HCT116 (cell line): ENCODE results near the gene LRFN2. TPM values are rescaled to one million over a fixed set of nuclear protein-coding genes. Genes with fewer than 3 reads are reported as not detected.

Experiments used
- ATAC-seq: fragments of 200-7000 bp; cut with Tn5 transposase; 2 replicates; pipeline ENCODE4 v1.9.1; 2020; ENCODE audit warnings: mild to moderate bottlenecking, moderate library complexity
- BruUV-seq: library from RNA; stranded (reverse); fragments of 400-500 nt; replicated peaks from 2 replicates; lab custom pipeline; 2021; lab: Mats Ljungman, UMichigan
- CTCF ChIA-PET: fragments of 300-600 bp; sonication (Branson Sonifier 250); formaldehyde crosslinking; loops from one replicate; lab custom pipeline; 2021; ENCODE audit warnings: antibody characterized with exemption; lab: Charles Lee
- POLR2A ChIA-PET: fragments of 300-600, 350-600 bp; sonication (Branson Sonifier 250); formaldehyde crosslinking; loops from one replicate; lab custom pipeline; 2021; ENCODE audit warnings: antibody characterized with exemption; lab: Charles Lee
- RAD21 ChIA-PET, 2 experiments: fragments of 300-600 bp; sonication (Branson Sonifier 250); formaldehyde crosslinking; loops; one replicate each; lab custom pipeline; 2023; ENCODE audit warnings: low total read pairs in 2 of 2; ENCODE audit not compliant: uncharacterized antibody in 2 of 2, unreplicated experiment in 2 of 2, low non-redundant PET in 1 of 2; lab: Charles Lee
- DNase-seq: peaks from one replicate; pipeline ENCODE4 v3.0.0-alpha.2; 2010; ENCODE audit warnings: low read depth, low spot score
- H2AFZ ChIP-seq: fragments of 200-600 bp; shearing (Covaris generic), sonication (generic); 2 replicates; pipeline ENCODE4 v1.6.1; 2017; ENCODE audit warnings: low read depth, mixed run types, mixed read lengths, antibody characterized with exemption, low read length; ENCODE audit not compliant: poor library complexity, severe bottlenecking
- H3K27ac ChIP-seq: 2 replicates; pipeline ENCODE4 v1.5.1; 2012; ENCODE audit warnings: low read depth, low read length
- H3K27me3 ChIP-seq: fragments of 200-600 bp; sonication (generic); 2 replicates; pipeline ENCODE4 v1.6.1; 2016; ENCODE audit warnings: mixed run types, low read length, mixed read lengths; ENCODE audit not compliant: insufficient read depth
- H3K36me3 ChIP-seq, 2 experiments: fragments of 200-500 bp in 1 of 2; fragments of 200-600 bp in 1 of 2; sonication (Bioruptor generic) in 1 of 2; sonication (generic) in 1 of 2; 2 replicates each; pipeline versions ENCODE4 v1.5.1 to v1.6.1; 2014 to 2016; ENCODE audit warnings: low read length in 2 of 2, inconsistent platforms in 1 of 2, mixed read lengths in 1 of 2, mixed run types in 1 of 2; ENCODE audit not compliant: insufficient read depth in 2 of 2, control insufficient read depth in 1 of 2
- H3K4me1 ChIP-seq, 2 experiments: fragments of 200-600 bp in 1 of 2; sonication (generic) in 1 of 2; 2 replicates each; pipeline versions ENCODE4 v1.5.1 to v1.6.1; 2012 to 2017; ENCODE audit warnings: low read length in 2 of 2, inconsistent platforms in 1 of 2, mild to moderate bottlenecking in 1 of 2, mixed read lengths in 1 of 2, mixed run types in 1 of 2, moderate library complexity in 1 of 2; ENCODE audit not compliant: insufficient read depth in 2 of 2, control insufficient read depth in 1 of 2
- H3K4me2 ChIP-seq: fragments of 200-600 bp; sonication (generic); 2 replicates; pipeline ENCODE4 v1.6.1; 2017; ENCODE audit warnings: mixed run types, low read length, mixed read lengths
- H3K4me3 ChIP-seq, 2 experiments: fragments of 200-600 bp in 1 of 2; sonication (generic) in 1 of 2; replicated peaks in 1 of 2; 2 replicates each; pipeline ENCODE4 v1.5.1; 2011 to 2016; ENCODE audit warnings: low read length in 2 of 2, control low read depth in 1 of 2, low read depth in 1 of 2, mild to moderate bottlenecking in 1 of 2, mixed read lengths in 1 of 2, mixed run types in 1 of 2
- H3K79me2 ChIP-seq: fragments of 200-600 bp; sonication (generic); 2 replicates; pipeline ENCODE4 v1.6.1; 2017; ENCODE audit warnings: mild to moderate bottlenecking, mixed run types, low read length, moderate library complexity, mixed read lengths; ENCODE audit not compliant: insufficient read depth
- H3K9ac ChIP-seq: fragments of 200-600 bp; sonication (generic); 2 replicates; pipeline ENCODE4 v1.6.1; 2016; ENCODE audit warnings: low read length, mixed read lengths
- H3K9me2 ChIP-seq: fragments of 200-600 bp; sonication (generic), shearing (Covaris generic); 2 replicates; pipeline ENCODE4 v1.6.1; 2017; ENCODE audit warnings: mixed run types, mild to moderate bottlenecking, moderate library complexity; ENCODE audit not compliant: insufficient read depth
- H3K9me3 ChIP-seq, 2 experiments: fragments of 200-500 bp in 1 of 2; fragments of 200-600 bp in 1 of 2; sonication (Bioruptor generic) in 1 of 2; sonication (generic) in 1 of 2; 2 replicates each; pipeline ENCODE4 v1.6.1; 2014 to 2017; ENCODE audit warnings: low read length in 2 of 2, mixed read lengths in 2 of 2, inconsistent platforms in 1 of 2, low read depth in 1 of 2, mild to moderate bottlenecking in 1 of 2, mixed run types in 1 of 2, moderate library complexity in 1 of 2; ENCODE audit not compliant: control insufficient read depth in 1 of 2, insufficient read depth in 1 of 2
- H4K20me1 ChIP-seq: fragments of 200-600 bp; sonication (generic), shearing (Covaris generic); 2 replicates; pipeline ENCODE4 v1.6.1; 2017; ENCODE audit warnings: mixed run types, mild to moderate bottlenecking, moderate library complexity; ENCODE audit not compliant: insufficient read depth
- CBX3 ChIP-seq: IDR thresholded peaks from 2 replicates; pipeline ENCODE4 v1.6.1; 2012; ENCODE audit warnings: low read depth
- CEBPB ChIP-seq: IDR thresholded peaks from 2 replicates; pipeline ENCODE4 v1.6.1; 2012; ENCODE audit warnings: low read depth
- EGR1 ChIP-seq: IDR thresholded peaks from 2 replicates; pipeline ENCODE4 v1.6.1; 2012; ENCODE audit warnings: low read depth
- ELF1 ChIP-seq: IDR thresholded peaks from 2 replicates; pipeline ENCODE4 v1.6.1; 2012; ENCODE audit warnings: low read depth, borderline replicate concordance
- FOSL1 ChIP-seq: IDR thresholded peaks from 2 replicates; pipeline ENCODE4 v1.6.1; 2012; ENCODE audit warnings: low read depth
- JUND ChIP-seq: IDR thresholded peaks from 2 replicates; pipeline ENCODE4 v1.6.1; 2012
- POLR2AphosphoS5 ChIP-seq: IDR thresholded peaks from 2 replicates; pipeline ENCODE4 v1.6.1; 2011; ENCODE audit warnings: mild to moderate bottlenecking, low read depth, low read length, moderate library complexity
- RAD21 ChIP-seq: IDR thresholded peaks from 2 replicates; pipeline ENCODE4 v1.6.1; 2012; ENCODE audit warnings: low read depth, mild to moderate bottlenecking
- SIN3A ChIP-seq: IDR thresholded peaks from 2 replicates; pipeline ENCODE4 v1.6.1; 2012; ENCODE audit warnings: low read depth
- SP1 ChIP-seq: IDR thresholded peaks from 2 replicates; pipeline ENCODE4 v1.6.1; 2012; ENCODE audit warnings: low read depth
- TCF7L2 ChIP-seq: IDR thresholded peaks from 2 replicates; pipeline ENCODE4 v1.7.0; 2011; ENCODE audit warnings: borderline replicate concordance, inconsistent platforms; ENCODE audit not compliant: insufficient read depth, insufficient read length; ENCODE audit errors: extremely low read depth
- YY1 ChIP-seq: IDR thresholded peaks from 2 replicates; pipeline ENCODE4 v1.6.1; 2011; ENCODE audit warnings: low read length, low read depth, moderate library complexity, mild to moderate bottlenecking; ENCODE audit not compliant: insufficient replicate concordance; ENCODE audit errors: extremely low read depth
- ZNF274 ChIP-seq: fragments of 200-500 bp; sonication (Bioruptor generic); IDR thresholded peaks from 2 replicates; pipeline ENCODE4 v1.6.1; 2014; ENCODE audit warnings: mild to moderate bottlenecking, low read depth, low read length, inconsistent platforms
- intact Hi-C: fragments of 100-400 bp; cut with micrococcal nuclease; formaldehyde crosslinking; loops from 2 replicates; pipeline ENCODE4 v1.10.0; 2022
- total RNA-seq: library from RNA; stranded (reverse); gene quantifications from one replicate; pipeline ENCODE4 v1.2.1, GENCODE V29; 2021; ENCODE audit not compliant: unreplicated experiment
- TF ChIP-seq, protein P1 (sequence below): IDR thresholded peaks from 2 replicates; pipeline ENCODE4 v1.6.1; 2012
- TF ChIP-seq, protein P2 (sequence below): IDR thresholded peaks from 2 replicates; pipeline ENCODE4 v1.6.1; 2011; ENCODE audit warnings: mild to moderate bottlenecking, low read length, moderate library complexity; ENCODE audit not compliant: insufficient replicate concordance; ENCODE audit errors: extremely low read depth
- TF ChIP-seq, protein P3 (sequence below), 3 experiments: fragments of 200-600 bp in 1 of 3; sonication (generic) in 1 of 3; IDR thresholded peaks in 2 of 3; conservative IDR thresholded peaks in 1 of 3; 2 replicates each; pipeline ENCODE4 v1.5.1; 2012 to 2017; ENCODE audit warnings: low read depth in 2 of 3, low read length in 2 of 3, antibody characterized with exemption in 1 of 3, borderline replicate concordance in 1 of 3, control low read depth in 1 of 3, mild to moderate bottlenecking in 1 of 3, mixed read lengths in 1 of 3, mixed run types in 1 of 3, moderate library complexity in 1 of 3; ENCODE audit not compliant: insufficient read depth in 1 of 3

The LRFN2 gene
- total RNA-seq, 1 experiment from 2014 or later = not detected

DNA sequence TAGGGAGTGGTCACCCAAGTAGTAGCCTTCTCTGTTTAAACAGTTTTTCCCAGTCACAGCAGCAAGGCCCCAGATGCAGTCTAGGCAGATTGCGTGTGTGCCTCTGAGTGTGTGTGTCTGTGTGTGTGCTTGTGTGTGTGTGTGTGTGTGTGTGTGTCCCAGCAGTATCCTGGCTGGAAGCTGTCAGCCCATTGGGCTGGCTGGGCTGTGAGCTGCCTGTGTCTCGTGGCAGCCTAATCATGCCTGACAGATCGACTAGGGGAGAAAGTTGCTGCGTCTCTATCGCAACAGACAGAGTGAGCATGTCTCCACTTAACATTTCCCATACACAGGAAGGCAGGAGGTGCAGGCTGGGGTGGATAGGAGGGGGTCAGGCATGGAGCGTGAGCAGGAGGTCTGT lies 42.9 kb upstream of the LRFN2 start:
- H3K27ac ChIP-seq = no peak overlapping the region
- H3K79me2 ChIP-seq = no peaks in the 10 kb centered on the region
- ATAC-seq (no peak), DNase-seq (no peak)
- H3K9ac ChIP-seq = no peak overlapping the region
- H4K20me1 ChIP-seq = no peaks in the 10 kb centered on the region
- ChIA-PET RAD21 (no interaction called here), POLR2A (no interaction called here), CTCF (no interaction called here)
- no TSS peak for BruUV-seq
- intact Hi-C loops = no loop called here
- TF ChIP-seq RAD21 = no peak
- TF ChIP-seq, protein P1, sequence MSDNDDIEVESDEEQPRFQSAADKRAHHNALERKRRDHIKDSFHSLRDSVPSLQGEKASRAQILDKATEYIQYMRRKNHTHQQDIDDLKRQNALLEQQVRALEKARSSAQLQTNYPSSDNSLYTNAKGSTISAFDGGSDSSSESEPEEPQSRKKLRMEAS = no peak
- no peak for TF ChIP-seq JUND
- no peak for TF ChIP-seq ZNF274
- TF ChIP-seq TCF7L2 = no peak
- TF ChIP-seq CEBPB = no peak
- H3K36me3 ChIP-seq = no peaks in the 10 kb centered on the region
- H3K27me3 ChIP-seq = peaks cover 43% of the 10 kb centered on the region
- H3K4me2 ChIP-seq = no peak overlapping the region
- no peak overlapping the region for H2AFZ ChIP-seq
- no peaks in the 10 kb centered on the region for H3K9me3 ChIP-seq
- no peak overlapping the region for H3K4me3 ChIP-seq
- H3K4me1 ChIP-seq = no peaks in the 10 kb centered on the region
- no peaks in the 10 kb centered on the region for H3K9me2 ChIP-seq

DNA sequence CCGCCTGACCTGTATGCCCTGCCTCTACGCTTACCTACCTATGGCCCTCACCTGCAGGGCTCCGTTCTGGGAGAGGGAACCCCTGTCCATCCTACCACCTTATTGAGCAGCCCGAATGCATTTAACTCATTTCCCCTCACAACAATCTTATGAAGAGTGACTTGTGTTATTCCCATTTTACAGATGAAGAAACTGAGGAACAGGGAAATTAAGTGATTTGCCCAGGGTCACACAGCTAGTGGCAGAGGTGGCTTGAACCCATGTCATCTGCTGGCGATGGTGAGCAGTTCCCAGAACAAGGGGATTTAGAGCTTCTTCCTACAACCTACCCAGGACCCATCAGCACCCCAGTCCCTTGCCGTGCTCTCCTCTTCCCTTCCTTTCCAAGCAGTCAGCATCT lies 42.3 kb upstream of the LRFN2 start:
- POLR2A ChIA-PET = no interaction called here
- Histone ChIP-seq H2AFZ (no peak overlapping the region), H3K9me3 (no peaks in the 10 kb centered on the region), H3K9ac (no peak overlapping the region), H3K36me3 (no peaks in the 10 kb centered on the region), H3K4me2 (no peak overlapping the region), H3K9me2 (no peaks in the 10 kb centered on the region), H3K79me2 (no peaks in the 10 kb centered on the region), H3K4me3 (no peak overlapping the region), H4K20me1 (no peaks in the 10 kb centered on the region), H3K27ac (no peak overlapping the region), H3K27me3 (peaks cover 43% of the 10 kb centered on the region), H3K4me1 (no peaks in the 10 kb centered on the region)
- ATAC-seq (no peak), DNase-seq (no peak)
- RAD21 ChIA-PET = no interaction called here
- TF ChIP-seq ELF1 (no peak), POLR2AphosphoS5 (no peak), SP1 (no peak), SIN3A (no peak), YY1 (no peak), EGR1 (no peak), FOSL1 (no peak), CBX3 (no peak), ZNF274 (no peak)
- TF ChIP-seq, protein P2, sequence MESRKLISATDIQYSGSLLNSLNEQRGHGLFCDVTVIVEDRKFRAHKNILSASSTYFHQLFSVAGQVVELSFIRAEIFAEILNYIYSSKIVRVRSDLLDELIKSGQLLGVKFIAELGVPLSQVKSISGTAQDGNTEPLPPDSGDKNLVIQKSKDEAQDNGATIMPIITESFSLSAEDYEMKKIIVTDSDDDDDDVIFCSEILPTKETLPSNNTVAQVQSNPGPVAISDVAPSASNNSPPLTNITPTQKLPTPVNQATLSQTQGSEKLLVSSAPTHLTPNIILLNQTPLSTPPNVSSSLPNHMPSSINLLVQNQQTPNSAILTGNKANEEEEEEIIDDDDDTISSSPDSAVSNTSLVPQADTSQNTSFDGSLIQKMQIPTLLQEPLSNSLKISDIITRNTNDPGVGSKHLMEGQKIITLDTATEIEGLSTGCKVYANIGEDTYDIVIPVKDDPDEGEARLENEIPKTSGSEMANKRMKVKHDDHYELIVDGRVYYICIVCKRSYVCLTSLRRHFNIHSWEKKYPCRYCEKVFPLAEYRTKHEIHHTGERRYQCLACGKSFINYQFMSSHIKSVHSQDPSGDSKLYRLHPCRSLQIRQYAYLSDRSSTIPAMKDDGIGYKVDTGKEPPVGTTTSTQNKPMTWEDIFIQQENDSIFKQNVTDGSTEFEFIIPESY = no peak
- TF ChIP-seq, protein P3, sequence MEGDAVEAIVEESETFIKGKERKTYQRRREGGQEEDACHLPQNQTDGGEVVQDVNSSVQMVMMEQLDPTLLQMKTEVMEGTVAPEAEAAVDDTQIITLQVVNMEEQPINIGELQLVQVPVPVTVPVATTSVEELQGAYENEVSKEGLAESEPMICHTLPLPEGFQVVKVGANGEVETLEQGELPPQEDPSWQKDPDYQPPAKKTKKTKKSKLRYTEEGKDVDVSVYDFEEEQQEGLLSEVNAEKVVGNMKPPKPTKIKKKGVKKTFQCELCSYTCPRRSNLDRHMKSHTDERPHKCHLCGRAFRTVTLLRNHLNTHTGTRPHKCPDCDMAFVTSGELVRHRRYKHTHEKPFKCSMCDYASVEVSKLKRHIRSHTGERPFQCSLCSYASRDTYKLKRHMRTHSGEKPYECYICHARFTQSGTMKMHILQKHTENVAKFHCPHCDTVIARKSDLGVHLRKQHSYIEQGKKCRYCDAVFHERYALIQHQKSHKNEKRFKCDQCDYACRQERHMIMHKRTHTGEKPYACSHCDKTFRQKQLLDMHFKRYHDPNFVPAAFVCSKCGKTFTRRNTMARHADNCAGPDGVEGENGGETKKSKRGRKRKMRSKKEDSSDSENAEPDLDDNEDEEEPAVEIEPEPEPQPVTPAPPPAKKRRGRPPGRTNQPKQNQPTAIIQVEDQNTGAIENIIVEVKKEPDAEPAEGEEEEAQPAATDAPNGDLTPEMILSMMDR (IDR thresholded peaks at IDR 0.05 in 2 of 3, conservative IDR thresholded peaks at IDR 0.05 in 1 of 3; ENCODE audit: borderline replicate concordance in 1 of 3, insufficient read depth in 1 of 3, low read depth in 2 of 3, low read length in 2 of 3) = no peak
- no TSS peak for BruUV-seq
- CTCF ChIA-PET = no interaction called here
- intact Hi-C loops = no loop called here
